Measurements from ENCODE around the gene SPTBN1. TPM values are rescaled to one million over a fixed set of nuclear protein-coding genes. Genes with fewer than 3 reads are reported as not detected.

SPTBN1 gene
- total and polyA plus RNA-seq, 9 donors = 108 to 314 (median 232) TPM

DNA sequence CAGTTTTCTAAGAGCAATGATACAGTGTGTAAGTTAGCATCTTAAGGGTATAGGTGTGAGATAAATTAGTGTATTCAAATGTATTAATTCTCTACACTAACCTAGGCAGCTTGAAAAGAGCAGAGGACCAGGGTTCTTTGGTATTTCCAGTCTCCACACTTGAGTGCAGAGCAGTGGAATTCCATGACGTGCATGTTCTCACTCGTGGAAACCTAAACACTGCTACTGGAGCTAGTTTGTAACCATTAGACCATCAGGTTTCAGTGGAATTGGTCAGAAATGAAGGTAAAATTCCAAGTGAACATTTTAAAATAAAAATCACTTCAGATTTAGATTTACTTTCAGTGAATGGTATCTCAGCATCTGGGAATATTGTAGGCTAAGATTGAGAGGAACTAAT, 9.0 kb downstream of the SPTBN1 start:
- TF ChIP-seq POLR2A (IDR thresholded peaks at IDR 0.05) = no peak
- TF ChIP-seq EP300 (IDR thresholded peaks at IDR 0.05) = no peak
- TF ChIP-seq, protein P1, sequence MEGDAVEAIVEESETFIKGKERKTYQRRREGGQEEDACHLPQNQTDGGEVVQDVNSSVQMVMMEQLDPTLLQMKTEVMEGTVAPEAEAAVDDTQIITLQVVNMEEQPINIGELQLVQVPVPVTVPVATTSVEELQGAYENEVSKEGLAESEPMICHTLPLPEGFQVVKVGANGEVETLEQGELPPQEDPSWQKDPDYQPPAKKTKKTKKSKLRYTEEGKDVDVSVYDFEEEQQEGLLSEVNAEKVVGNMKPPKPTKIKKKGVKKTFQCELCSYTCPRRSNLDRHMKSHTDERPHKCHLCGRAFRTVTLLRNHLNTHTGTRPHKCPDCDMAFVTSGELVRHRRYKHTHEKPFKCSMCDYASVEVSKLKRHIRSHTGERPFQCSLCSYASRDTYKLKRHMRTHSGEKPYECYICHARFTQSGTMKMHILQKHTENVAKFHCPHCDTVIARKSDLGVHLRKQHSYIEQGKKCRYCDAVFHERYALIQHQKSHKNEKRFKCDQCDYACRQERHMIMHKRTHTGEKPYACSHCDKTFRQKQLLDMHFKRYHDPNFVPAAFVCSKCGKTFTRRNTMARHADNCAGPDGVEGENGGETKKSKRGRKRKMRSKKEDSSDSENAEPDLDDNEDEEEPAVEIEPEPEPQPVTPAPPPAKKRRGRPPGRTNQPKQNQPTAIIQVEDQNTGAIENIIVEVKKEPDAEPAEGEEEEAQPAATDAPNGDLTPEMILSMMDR (IDR thresholded peaks at IDR 0.05) = no peak
- Histone ChIP-seq H3K36me3 (no peaks in the 10 kb centered on the region), H3K4me1 (ENCODE audit: insufficient read depth) (peaks cover 25% of the 10 kb centered on the region), H3K27ac (no peak overlapping the region), H3K9me3 (no peaks in the 10 kb centered on the region), H3K27me3 (no peaks in the 10 kb centered on the region), H3K4me3 (no peak overlapping the region)
- intact Hi-C loops (cut with DNase I) = no loop called here
- no peak for DNase-seq
- WGBS, 3 donors = 23 to 34% (median 33%) methylated on average over 2 of the region's 2 CpGs

DNA sequence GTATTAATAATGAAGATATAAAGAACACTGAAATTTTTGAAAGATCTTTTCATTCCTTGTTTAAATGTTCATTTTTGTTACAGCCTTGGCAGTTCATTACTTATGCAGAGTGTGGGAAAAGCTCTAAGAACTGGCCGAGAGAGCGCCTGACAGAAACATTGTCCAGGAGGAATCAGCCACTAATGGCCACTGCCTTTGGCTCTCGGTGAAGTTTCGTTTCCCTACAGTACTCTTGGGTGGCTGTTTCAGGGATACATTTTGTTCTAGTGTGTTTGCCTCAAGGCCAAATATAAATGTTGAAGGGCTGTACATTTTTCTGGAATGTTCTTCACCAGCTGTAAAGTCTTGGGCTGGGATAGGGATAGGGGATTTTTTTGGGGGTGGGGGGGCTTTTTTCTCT, 10.7 kb downstream of the SPTBN1 start:
- WGBS, 3 donors = 3 to 31% (median 7%) methylated on average over 4 of the region's 4 CpGs
- no peak overlapping the region for H3K4me3 ChIP-seq
- H3K27ac ChIP-seq = peak overlapping the region in 1 of 2 donors; percentile 36
- intact Hi-C loops (cut with DNase I) = no loop called here
- H3K9me3 ChIP-seq = no peaks in the 10 kb centered on the region
- peak in 1 of 5 donors; percentile 32 for DNase-seq
- H3K4me1 ChIP-seq (ENCODE audit: insufficient read depth) = peaks cover 24% of the 10 kb centered on the region
- H3K27me3 ChIP-seq = no peaks in the 10 kb centered on the region
- no peaks in the 10 kb centered on the region for H3K36me3 ChIP-seq
- no peak for TF ChIP-seq EP300 (IDR thresholded peaks at IDR 0.05)
- TF ChIP-seq, protein P1 (IDR thresholded peaks at IDR 0.05) = no peak
- no peak for TF ChIP-seq POLR2A (IDR thresholded peaks at IDR 0.05)

DNA sequence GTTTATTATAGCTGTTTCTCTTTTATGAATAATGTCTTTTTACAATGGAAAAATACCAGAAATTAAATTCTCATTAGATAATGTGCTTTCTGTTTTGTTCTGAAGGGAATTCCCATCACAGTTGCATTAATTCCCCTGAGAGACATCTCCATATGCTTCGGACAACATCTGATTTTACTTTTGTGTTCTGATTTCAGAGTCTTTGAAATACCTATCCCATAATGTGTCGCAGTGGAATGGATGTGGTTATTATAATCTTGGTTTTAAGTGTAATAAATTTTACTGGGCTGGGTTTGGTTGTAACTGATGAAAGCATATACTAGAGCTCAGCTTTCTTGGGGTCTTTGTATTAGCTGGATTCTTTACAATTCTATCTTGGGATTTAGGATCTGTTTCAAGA, 12.5 kb downstream of the SPTBN1 start:
- no peak for TF ChIP-seq EP300 (IDR thresholded peaks at IDR 0.05)
- TF ChIP-seq POLR2A (IDR thresholded peaks at IDR 0.05) = no peak
- TF ChIP-seq, protein P1 (IDR thresholded peaks at IDR 0.05) = no peak
- H3K36me3 ChIP-seq = no peaks in the 10 kb centered on the region
- no peak overlapping the region for H3K27ac ChIP-seq
- no peaks in the 10 kb centered on the region for H3K9me3 ChIP-seq
- H3K4me3 ChIP-seq = no peak overlapping the region
- WGBS, 3 donors = 51 to 72% (median 53%) methylated on average over 2 of the region's 2 CpGs
- no peaks in the 10 kb centered on the region for H3K27me3 ChIP-seq
- intact Hi-C loops (cut with DNase I) = no loop called here
- no peak for DNase-seq
- H3K4me1 ChIP-seq (ENCODE audit: insufficient read depth) = peaks cover 18% of the 10 kb centered on the region

DNA sequence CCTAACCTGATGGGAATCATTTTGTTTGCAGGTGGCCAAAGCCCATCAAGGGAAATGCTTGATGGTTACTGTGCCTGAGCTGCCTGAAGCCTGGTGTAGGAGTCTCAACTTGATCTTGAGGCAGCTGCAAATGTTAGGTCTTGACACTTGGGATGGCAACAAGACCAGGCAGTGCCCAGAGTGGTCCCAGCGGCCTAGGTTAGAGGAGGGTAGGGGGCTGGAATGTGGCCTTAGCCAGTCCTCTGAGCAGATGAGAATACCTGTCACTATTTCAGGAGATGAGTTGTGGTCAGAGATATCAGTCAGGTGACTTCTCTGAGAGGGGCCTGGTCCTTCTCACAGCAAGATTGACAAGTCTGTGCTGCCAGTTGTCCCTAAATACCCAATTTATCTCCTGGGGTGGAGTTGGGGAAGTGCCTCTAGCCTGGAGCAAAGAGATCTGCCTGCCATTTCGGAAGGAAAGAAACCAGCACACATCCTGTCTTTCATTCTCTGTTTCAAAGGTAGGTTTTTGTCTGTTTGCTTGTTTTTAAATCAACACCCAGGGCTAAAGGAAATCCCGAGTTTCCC, 13.4 kb downstream of the SPTBN1 start:
- H3K4me1 ChIP-seq (ENCODE audit: insufficient read depth) = peaks cover 17% of the 10 kb centered on the region
- H3K4me3 ChIP-seq = no peak overlapping the region
- DNase-seq = no peak
- TF ChIP-seq, protein P1 (IDR thresholded peaks at IDR 0.05) = no peak
- TF ChIP-seq EP300 (IDR thresholded peaks at IDR 0.05) (no peak), POLR2A (IDR thresholded peaks at IDR 0.05) (no peak)
- no peaks in the 10 kb centered on the region for H3K9me3 ChIP-seq
- peak overlapping the region; percentile 2 to 47 for H3K27ac ChIP-seq
- intact Hi-C loops (cut with DNase I) = no loop called here
- no peaks in the 10 kb centered on the region for H3K36me3 ChIP-seq
- WGBS, 3 donors = 55 to 70% (median 61%) methylated on average over 3 of the region's 3 CpGs
- H3K27me3 ChIP-seq = no peaks in the 10 kb centered on the region

Measured in ovary (tissue), 9 donors.